Gastrocnemius medialis (tissue), 4 donors: Measurements from ENCODE around the gene CALN1. TPM values are rescaled to one million over a fixed set of nuclear protein-coding genes. Genes with fewer than 3 reads are reported as not detected.

ENCODE experiments used
- ATAC-seq, 2 donors: fragments of 150-250 bp; one replicate each; pipeline ENCODE4 v1.9.1; 2016
- DNase-seq, 2 donors: peaks; one replicate each; pipeline ENCODE4 v3.0.0-alpha.2; 2019
- H3K27ac ChIP-seq, 4 donors: fragments of 200-600 bp; sonication (generic); 1 replicate in 1 of 4; 2 replicates in 3 of 4; pipeline ENCODE4 v1.5.1; 2016 to 2018; ENCODE audit warnings: mild to moderate bottlenecking in 2 of 4, moderate library complexity in 1 of 4
- H3K27me3 ChIP-seq, 3 donors: fragments of 200-600 bp; sonication (generic) in 2 of 3; 1 replicate in 1 of 3; 2 replicates in 2 of 3; pipeline versions ENCODE4 v1.5.1 to v1.6.0; 2016 to 2019; ENCODE audit warnings: mild to moderate bottlenecking in 1 of 3, moderate library complexity in 1 of 3
- H3K36me3 ChIP-seq, 2 donors: fragments of 200-600 bp; sonication (generic) in 1 of 2; one replicate each; pipeline ENCODE4 v1.5.1; 2017 to 2018
- H3K4me1 ChIP-seq, 2 donors: fragments of 200-600 bp; sonication (generic) in 1 of 2; one replicate each; pipeline ENCODE4 v1.5.1; 2016 to 2017; ENCODE audit warnings: mild to moderate bottlenecking in 2 of 2
- H3K4me3 ChIP-seq, 4 donors: fragments of 200-600 bp; sonication (generic) in 3 of 4; 1 replicate in 1 of 4; 2 replicates in 3 of 4; pipeline ENCODE4 v1.5.1; 2016 to 2019; ENCODE audit warnings: mild to moderate bottlenecking in 2 of 4
- H3K9me3 ChIP-seq, 3 donors: fragments of 200-600 bp; sonication (generic) in 2 of 3; 1 replicate in 1 of 3; 2 replicates in 2 of 3; pipeline ENCODE4 v1.5.1; 2016 to 2019
- POLR2A ChIP-seq, 2 donors: fragments of 450-650 bp; IDR thresholded peaks; one replicate each; pipeline ENCODE4 v1.6.1; 2017; ENCODE audit warnings: antibody characterized with exemption in 2 of 2, mild to moderate bottlenecking in 2 of 2, moderate library complexity in 2 of 2
- in situ Hi-C, 4 donors: fragments of 200-750 bp; cut with MboI; loops; one replicate each; pipeline versions ENCODE4 v1.15.0 to v1.8.0; 2017; ENCODE audit warnings: low sequenced_read_pairs in 4 of 4
- intact Hi-C: fragments of 100-400 bp; cut with DNase I; formaldehyde crosslinking; loops from one replicate; pipeline ENCODE4 v1.15.1; 2023; ENCODE audit warnings: low total_unique reads
- total RNA-seq, 4 donors: library from RNA; depleted of rRNA; stranded (reverse); fragments of >200 nt; gene quantifications; one replicate each; pipeline versions ENCODE4 v1.1.0 to v1.2.3, GENCODE V29; 2016
- TF ChIP-seq, protein P1 (sequence below), 5 experiments: fragments of 450-650 bp in 3 of 5; fragments of 200-600 bp in 2 of 5; sonication (generic) in 2 of 5; IDR thresholded peaks in 4 of 5; conservative IDR thresholded peaks in 1 of 5; 1 replicate in 4 of 5; 2 replicates in 1 of 5; pipeline ENCODE4 v1.5.1; 2016 to 2019; ENCODE audit warnings: antibody characterized with exemption in 5 of 5, mild to moderate bottlenecking in 3 of 5, moderate library complexity in 3 of 5

Gene CALN1
- total RNA-seq, 4 donors from 2014 or later = not detected

DNA sequence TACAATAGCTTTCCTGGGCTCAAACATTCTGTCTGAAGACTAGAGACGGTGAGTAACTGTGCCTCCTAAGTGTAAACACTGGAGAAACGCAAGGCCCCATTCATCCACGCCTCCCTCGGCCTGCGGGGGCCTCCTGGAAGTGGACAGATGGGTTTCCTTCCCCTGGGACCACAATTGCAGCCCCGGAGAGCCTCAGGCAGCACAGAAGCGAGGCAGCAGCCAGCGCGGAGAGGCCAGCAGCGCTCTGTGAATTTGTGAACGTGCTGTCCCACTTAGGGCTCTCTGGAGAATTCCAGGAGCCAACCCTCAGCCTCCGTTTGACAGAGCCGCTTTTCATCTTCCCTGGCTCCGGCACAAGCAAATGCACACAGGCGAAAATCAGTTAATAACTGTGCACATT, 23.2 kb upstream of the CALN1 start:
- in situ Hi-C loops (no loop called here), intact Hi-C loops (no loop called here)
- Histone ChIP-seq H3K27ac (no peak overlapping the region), H3K36me3 (no peaks in the 10 kb centered on the region), H3K27me3 (peaks cover 0 to 6% (median 0%) of the 10 kb centered on the region in 3 donors), H3K4me3 (peak overlapping the region in 1 of 4 donors; percentile 6), H3K4me1 (no peaks in the 10 kb centered on the region), H3K9me3 (no peaks in the 10 kb centered on the region)
- peak in 1 of 2 donors; percentile 12 for DNase-seq
- ATAC-seq = peak; percentile 23 to 39
- TF ChIP-seq, protein P1, sequence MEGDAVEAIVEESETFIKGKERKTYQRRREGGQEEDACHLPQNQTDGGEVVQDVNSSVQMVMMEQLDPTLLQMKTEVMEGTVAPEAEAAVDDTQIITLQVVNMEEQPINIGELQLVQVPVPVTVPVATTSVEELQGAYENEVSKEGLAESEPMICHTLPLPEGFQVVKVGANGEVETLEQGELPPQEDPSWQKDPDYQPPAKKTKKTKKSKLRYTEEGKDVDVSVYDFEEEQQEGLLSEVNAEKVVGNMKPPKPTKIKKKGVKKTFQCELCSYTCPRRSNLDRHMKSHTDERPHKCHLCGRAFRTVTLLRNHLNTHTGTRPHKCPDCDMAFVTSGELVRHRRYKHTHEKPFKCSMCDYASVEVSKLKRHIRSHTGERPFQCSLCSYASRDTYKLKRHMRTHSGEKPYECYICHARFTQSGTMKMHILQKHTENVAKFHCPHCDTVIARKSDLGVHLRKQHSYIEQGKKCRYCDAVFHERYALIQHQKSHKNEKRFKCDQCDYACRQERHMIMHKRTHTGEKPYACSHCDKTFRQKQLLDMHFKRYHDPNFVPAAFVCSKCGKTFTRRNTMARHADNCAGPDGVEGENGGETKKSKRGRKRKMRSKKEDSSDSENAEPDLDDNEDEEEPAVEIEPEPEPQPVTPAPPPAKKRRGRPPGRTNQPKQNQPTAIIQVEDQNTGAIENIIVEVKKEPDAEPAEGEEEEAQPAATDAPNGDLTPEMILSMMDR (IDR thresholded peaks at IDR 0.05 in 4 of 5, conservative IDR thresholded peaks at IDR 0.05 in 1 of 5) = no peak
- no peak for TF ChIP-seq POLR2A (IDR thresholded peaks at IDR 0.05)

DNA sequence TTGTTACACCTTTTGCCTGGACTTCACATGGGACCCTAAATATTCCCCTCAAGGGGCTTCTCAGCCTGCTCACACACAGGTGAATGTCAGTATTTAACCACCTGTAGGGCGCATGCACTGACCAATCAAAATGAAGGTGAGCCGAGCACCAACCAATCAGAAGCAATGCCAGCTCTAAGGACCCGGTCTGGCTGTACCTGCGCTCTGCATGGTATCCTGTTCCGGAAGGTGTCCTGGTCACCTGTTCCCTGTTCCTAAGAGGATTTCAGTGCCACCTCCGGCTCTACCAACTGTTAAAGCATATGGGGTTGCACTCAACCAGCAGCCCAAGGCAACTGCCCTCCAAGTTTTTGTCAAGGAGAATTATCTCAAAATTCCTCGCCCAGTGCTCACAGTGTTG, 18.4 kb upstream of the CALN1 start:
- no peaks in the 10 kb centered on the region for H3K4me1 ChIP-seq
- ATAC-seq (no peak), DNase-seq (no peak)
- no peaks in the 10 kb centered on the region for H3K36me3 ChIP-seq
- intact Hi-C loops = no loop called here
- no peaks in the 10 kb centered on the region for H3K9me3 ChIP-seq
- H3K4me3 ChIP-seq = no peak overlapping the region
- in situ Hi-C loops = no loop called here
- TF ChIP-seq, protein P1 (IDR thresholded peaks at IDR 0.05 in 4 of 5, conservative IDR thresholded peaks at IDR 0.05 in 1 of 5) = no peak
- TF ChIP-seq POLR2A (IDR thresholded peaks at IDR 0.05) = no peak
- H3K27ac ChIP-seq = no peak overlapping the region
- H3K27me3 ChIP-seq = peaks cover 0 to 6% (median 0%) of the 10 kb centered on the region in 3 donors

DNA sequence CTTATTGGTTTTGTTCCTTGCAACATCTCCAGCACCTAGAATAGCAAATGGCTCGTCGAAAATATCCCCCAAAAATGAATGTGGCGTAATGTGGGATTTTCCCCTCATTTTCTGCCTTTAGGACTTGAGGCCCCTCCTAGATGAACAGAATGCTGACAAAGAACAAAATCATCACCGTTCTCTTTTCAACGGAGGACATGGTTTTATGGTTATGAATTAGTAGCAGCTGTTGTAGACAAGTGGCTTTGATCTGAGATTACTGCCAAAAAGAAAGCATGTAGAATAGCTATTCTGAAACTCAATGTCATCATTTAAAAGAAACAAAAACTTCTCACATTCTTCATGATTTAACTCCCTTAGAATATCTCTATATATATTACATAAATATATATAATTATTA, 17.2 kb upstream of the CALN1 start:
- Histone ChIP-seq H3K27ac (no peak overlapping the region), H3K36me3 (no peaks in the 10 kb centered on the region), H3K4me1 (no peaks in the 10 kb centered on the region), H3K4me3 (no peak overlapping the region), H3K27me3 (peaks cover 0 to 6% (median 0%) of the 10 kb centered on the region in 3 donors), H3K9me3 (no peaks in the 10 kb centered on the region)
- ATAC-seq (no peak), DNase-seq (no peak)
- in situ Hi-C loops = no loop called here
- intact Hi-C loops = no loop called here
- TF ChIP-seq POLR2A (IDR thresholded peaks at IDR 0.05) = no peak
- TF ChIP-seq, protein P1 (IDR thresholded peaks at IDR 0.05 in 4 of 5, conservative IDR thresholded peaks at IDR 0.05 in 1 of 5) = no peak

DNA sequence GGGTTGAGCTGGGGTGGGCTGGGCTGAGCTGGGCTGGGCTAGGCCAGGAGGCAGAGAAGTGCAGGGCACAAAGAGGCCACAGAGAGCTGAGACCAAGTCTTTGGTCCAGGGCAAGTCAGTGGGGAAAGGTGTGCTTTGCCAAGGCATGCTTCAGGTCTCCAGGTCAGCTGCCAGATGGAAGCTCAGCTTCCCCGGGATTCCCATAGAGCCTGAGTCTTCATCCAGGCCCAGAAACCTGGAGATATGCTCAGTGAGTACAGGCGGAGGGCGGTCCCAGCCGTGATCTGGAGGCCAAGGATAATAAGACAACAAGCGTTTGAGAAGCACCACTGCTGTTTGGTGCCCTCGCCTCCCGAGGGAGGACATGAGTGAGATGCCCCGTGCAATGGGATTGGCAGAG, 4.7 kb upstream of the CALN1 start:
- TF ChIP-seq, protein P1 (IDR thresholded peaks at IDR 0.05 in 4 of 5, conservative IDR thresholded peaks at IDR 0.05 in 1 of 5) = no peak
- TF ChIP-seq POLR2A (IDR thresholded peaks at IDR 0.05) = no peak
- Histone ChIP-seq H3K4me1 (no peaks in the 10 kb centered on the region), H3K27ac (no peak overlapping the region), H3K27me3 (no peaks in the 10 kb centered on the region), H3K4me3 (no peak overlapping the region), H3K9me3 (no peaks in the 10 kb centered on the region), H3K36me3 (no peaks in the 10 kb centered on the region)
- DNase-seq = no peak
- in situ Hi-C loops (no loop called here), intact Hi-C loops (no loop called here)
- ATAC-seq = no peak

DNA sequence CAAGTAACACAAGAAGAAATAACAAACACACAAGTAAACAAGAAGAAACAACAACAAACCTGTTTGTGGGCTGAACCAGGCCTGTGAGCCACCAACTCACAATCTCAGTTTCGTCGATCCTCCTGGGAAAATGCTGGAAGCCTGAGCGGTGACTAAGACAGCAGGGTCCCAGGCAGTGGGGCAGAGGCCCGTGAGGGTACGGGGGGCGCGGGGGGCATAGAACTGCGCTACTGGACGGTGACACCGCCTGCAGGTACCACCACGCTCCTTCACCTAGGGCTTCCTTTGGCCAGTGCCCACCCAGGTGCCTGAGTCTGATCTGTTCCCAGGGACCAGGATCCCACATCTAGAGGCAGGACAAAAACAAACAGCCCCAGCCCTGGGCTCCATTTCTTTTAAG, 3.4 kb upstream of the CALN1 start:
- Histone ChIP-seq H3K9me3 (no peaks in the 10 kb centered on the region), H3K27me3 (no peaks in the 10 kb centered on the region), H3K4me1 (no peaks in the 10 kb centered on the region), H3K27ac (no peak overlapping the region), H3K4me3 (no peak overlapping the region), H3K36me3 (no peaks in the 10 kb centered on the region)
- ATAC-seq (no peak), DNase-seq (no peak)
- TF ChIP-seq, protein P1 (IDR thresholded peaks at IDR 0.05 in 4 of 5, conservative IDR thresholded peaks at IDR 0.05 in 1 of 5) = no peak
- no peak for TF ChIP-seq POLR2A (IDR thresholded peaks at IDR 0.05)
- intact Hi-C loops = no loop called here
- in situ Hi-C loops = no loop called here
